GM21360 (cell line): ENCODE data around the gene GDAP2.
"Not testable (repeated sequence)": the region's sequence is repeated elsewhere in the genome, so short reads cannot be mapped to it uniquely, and the experiment has no call there.

ENCODE experiments used
- ATAC-seq: cut with Tn5 transposase; IDR thresholded peaks from one replicate; pipeline ENCODE4 v1.9.1; 2021; ENCODE audit warnings: mild to moderate bottlenecking, moderate library complexity; ENCODE audit not compliant: unreplicated experiment

GDAP2 gene

GRCh38 chr1:117904485-117904884 lies 24.9 kb downstream of the GDAP2 start:
- no peak for ATAC-seq

GRCh38 chr1:117902944-117903343 lies 26.5 kb downstream of the GDAP2 start:
- no peak for ATAC-seq

DNA sequence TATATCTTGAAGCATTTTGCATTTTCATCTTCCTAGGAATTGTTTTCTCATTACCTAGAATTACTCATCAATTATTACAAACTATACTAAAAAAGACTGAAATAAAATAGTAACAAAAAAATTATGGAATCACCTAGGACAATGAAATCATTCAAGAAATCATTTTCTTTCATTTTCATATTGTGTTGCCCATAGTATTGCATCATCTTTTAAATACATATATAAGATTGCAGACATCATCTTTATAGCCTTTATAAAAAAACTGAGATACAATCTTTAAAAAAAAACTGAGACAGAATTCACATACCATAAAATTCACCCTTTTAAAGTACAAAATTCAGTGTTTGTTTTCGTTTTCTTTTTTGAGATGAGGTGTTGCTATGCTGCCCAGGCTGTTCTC lies 29.6 kb downstream of the GDAP2 start:
- ATAC-seq: no peak

DNA sequence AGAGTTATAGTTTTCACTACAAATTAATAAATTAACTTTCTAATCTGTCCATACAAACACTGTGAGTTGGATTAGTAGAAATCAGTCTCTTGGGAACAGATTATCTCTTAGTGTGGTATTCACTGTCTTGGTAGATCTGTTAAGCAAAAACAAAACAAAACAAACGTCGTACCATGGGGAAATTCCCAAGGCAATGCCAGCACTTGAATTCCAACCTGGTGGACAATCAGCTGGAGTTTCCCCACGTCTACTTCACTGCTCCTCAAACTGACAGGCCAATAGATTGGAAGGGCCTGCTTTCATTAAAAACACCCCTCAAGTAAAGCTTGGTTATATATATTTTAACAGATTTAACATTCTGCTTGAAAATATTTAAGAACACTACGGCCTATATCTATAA lies 31.9 kb downstream of the GDAP2 start:
- no peak for ATAC-seq

DNA sequence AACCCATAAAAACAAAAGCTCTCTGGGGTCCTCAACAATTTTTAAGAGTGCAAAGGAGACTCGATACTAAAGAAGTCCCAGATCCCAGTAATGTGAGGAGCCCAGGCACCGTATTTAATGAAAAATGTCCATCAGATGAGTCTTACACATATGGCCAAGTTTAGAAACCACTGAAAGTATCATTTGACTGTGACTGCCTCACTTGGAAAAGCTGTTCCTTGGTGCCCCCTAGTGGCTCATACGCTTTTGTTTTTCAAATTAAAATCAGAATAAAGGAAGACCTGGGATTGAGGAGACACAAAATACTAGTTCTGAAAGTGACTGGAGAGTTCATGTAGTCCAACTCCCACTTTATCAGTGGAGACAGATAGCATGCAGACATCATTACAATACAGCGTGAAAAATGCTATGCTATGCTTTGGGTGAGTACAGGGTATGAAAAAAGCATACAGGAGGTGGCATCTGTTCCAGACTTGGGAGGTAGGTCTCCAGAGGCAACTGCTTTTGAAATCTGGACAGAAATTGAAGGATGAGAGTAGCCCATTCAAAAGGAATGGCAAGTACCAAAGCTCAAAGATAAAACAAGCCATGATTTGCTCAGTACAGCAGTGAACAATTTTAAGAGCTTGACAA lies 33.8 kb downstream of the GDAP2 start:
- ATAC-seq: peak; percentile 88

- ATAC-seq: no peak
Measured at GRCh38 chr1:117894078-117894477, 35.3 kb downstream of the GDAP2 start.

DNA sequence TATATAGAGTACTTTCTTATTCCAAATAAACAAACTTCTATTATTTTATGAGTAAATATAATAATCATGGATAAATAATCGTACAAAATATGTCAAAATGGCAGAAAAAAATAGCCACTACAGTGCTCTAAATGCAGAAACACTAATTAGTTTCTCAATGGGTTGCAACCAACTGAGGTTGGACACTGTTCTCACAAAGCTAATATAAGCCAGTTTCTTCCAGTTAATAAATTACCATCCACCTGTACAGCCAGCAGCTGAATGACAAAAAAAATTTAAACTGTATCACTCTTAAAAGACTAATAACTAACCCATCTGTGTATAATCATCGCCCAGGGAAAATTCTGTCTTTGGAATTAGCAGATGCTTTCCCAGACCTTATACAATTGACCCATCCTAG lies 36.9 kb downstream of the GDAP2 start:
- ATAC-seq: no peak

GRCh38 chr1:117890452-117890851 lies 39.0 kb downstream of the GDAP2 start:
- ATAC-seq: no peak

- ATAC-seq: no peak
Measured at GRCh38 chr1:117886101-117886795, 43.2 kb downstream of the GDAP2 start.

GRCh38 chr1:117883616-117884015 lies 45.8 kb downstream of the GDAP2 start:
- ATAC-seq: no peak

- no peak for ATAC-seq
Measured at GRCh38 chr1:117879284-117879683, 50.1 kb downstream of the GDAP2 start.

- no peak for ATAC-seq
Measured at GRCh38 chr1:117877823-117878222, 51.6 kb downstream of the GDAP2 start.

DNA sequence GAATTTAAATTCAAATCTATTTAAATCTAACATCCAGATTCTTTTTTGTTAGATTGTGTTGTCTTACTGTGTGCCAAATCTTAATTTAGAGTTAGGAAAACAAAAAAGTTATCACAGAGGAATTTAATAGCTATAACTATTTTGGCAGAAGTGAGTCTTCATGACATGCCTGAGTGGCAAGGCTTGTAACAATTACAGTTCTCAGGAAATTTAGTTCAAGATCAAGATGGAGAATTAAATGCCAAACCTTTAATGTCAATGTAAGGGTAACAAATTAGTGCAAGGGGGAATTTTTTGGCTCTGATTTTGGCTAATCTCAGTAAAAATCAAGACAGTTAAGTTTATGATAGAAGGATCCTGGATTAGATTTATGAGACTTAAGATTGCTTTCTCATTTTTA lies 58.4 kb downstream of the GDAP2 start:
- ATAC-seq: no peak

- ATAC-seq: no peak
Measured at GRCh38 chr1:117861694-117862093, 67.7 kb downstream of the GDAP2 start.

DNA sequence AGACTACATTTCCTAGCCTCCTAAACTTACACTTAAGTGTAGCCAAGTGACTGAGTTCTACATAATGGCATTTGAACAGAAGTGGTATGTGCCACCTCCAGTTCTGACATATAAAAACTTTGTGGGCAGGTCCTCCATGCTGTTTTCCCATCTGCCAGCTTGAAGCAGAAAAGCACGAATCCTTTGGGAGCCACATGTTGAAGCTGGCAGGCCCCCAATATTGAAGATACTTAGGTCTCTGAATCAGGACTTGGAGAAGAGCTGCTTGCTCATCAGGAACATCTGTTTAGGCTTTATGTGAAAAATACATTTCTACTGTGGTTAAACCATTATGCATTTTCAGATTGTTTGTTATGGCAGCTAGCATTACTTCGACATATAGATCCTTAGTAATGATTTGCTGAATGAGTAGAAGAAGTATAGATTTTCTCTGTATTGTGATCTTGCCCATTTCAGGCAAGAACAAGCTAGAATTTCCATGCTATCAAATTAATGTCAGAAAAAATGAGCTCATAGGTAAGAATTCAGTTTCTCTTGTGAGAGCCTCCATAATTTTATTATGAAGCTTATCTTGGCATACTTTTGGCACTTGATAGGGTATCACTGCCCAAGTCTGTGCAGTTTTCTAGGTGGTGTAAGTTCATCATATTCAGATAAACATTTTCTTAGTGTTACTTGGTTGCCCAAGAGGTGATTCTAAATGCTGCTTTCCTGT lies 68.4 kb downstream of the GDAP2 start:
- no peak for ATAC-seq

DNA sequence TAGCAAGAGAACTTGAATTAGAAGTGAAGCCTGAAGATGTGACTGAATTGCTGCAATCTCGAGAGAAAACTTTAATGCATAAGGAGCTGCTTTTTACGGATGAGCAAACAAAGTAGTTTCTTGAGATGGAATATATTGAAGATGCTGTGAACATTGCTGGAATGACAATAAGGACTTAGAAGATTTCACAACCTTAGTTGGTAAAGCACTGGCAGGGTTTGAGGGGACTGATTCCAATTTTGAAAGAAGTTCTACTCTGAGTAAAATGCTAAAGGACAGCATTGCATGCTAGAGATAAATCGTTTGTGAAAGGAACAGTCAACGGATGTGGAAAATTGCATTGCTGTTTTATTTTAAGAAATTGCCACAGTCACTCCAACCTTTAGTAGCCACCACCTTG lies 69.5 kb downstream of the GDAP2 start:
- no peak for ATAC-seq

GRCh38 chr1:117857418-117857817 lies 72.0 kb downstream of the GDAP2 start:
- ATAC-seq: no peak

GRCh38 chr1:117852853-117853553 lies 76.4 kb downstream of the GDAP2 start:
- ATAC-seq: no peak

GRCh38 chr1:117851687-117852086 lies 77.7 kb downstream of the GDAP2 start:
- ATAC-seq: no peak

DNA sequence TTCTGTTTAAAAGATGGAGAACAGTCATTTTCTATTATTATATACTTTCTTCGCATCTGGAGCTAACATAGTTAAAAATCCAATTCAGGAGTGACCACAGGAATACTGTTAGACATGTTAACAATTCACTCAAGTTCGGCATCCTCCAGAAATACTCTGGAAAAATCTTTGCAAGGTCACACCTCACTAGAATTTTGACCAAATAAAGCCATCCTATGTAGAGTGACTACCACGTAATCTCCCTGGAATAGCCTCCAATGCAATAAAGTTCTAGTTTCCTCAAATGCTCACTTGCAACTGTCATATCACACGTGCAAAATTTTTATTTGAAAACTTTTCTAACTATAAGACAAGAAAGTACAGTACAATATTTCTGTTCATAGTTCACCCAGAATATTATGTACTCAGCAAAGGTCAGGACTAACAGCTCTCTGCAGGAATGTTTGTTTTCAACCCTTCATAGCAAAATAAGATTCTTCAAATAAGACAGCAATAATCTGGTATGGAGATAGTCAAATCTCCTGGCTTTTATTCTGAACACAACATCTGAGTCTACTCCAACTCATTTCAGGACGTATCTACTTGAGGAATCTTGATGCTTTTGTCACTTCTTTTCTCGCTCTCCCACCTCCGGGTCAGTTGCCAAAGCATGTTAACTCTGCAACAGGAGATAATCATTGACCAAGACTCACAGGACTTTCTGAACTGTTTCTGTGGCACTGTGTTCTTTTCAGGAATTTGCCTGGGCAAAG lies 82.6 kb downstream of the GDAP2 start:
- ATAC-seq: no peak

GRCh38 chr1:117844478-117844877 lies 84.9 kb downstream of the GDAP2 start:
- ATAC-seq: not testable (repeated sequence)
